GM18867 (cell line): ENCODE results near the gene RBKS.
"Not testable (repeated sequence)": the region's sequence is repeated elsewhere in the genome, so short reads cannot be mapped to it uniquely, and the experiment has no call there.

Experiments
- ATAC-seq: cut with Tn5 transposase; IDR thresholded peaks from one replicate; pipeline ENCODE4 v1.9.1; 2021; ENCODE audit warnings: mild to moderate bottlenecking, moderate library complexity; ENCODE audit not compliant: unreplicated experiment

RBKS gene

DNA sequence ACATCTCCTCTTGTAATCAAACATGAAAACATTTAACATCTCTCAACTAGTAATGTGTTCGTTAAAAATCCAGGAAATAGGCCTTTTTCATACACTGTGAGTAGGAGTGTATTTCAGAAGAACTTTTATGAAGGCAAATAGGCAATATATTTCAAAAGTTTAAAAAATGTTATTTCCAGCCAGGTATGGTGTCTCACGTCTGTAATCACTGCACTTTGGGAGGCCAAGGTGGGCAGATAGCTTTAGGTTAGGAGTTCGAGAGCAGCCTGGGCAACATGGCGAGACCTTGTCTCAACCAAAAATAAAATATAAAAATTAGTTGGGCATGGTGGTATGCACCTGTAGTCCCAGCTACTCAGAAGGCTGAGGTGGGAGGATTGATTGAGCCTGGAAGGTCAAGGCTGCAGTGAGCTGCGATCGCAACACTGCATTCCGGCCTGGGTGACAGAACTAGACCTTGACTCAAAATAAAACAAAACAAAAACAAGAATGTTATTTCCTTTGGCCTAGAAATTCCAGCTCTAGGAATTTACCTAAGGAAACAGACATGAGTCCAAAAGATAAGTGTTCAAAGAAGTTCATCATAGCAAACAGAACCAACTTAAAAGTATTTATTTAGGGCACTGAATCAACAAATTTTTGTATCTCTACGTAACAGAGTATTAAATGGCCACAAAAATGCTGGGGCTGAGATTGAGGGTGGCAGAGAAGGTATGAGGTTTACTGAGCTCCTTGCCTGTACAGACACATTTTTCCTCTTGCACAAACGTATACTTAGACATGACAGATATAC is 14.9 kb downstream of the RBKS start:
- no peak for ATAC-seq

DNA sequence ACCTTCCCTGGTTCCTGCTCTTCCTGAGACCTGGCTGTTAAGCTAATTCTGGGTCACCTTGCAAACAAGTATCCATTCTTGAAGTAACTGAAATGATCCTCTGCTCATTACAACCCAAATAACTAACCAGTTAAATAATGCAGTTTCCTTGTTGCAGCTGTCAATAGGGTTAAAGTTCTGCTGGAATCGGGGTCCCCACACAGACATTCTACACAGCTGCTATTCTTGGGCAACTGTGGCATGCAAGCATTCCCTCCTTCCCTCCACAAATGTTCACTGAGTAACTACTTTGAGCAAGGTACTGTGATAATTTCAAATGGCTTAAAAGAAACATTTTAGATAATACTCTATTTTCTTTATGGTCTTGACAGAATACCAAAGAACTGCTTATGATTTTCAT is 17.1 kb downstream of the RBKS start:
- no peak for ATAC-seq

DNA sequence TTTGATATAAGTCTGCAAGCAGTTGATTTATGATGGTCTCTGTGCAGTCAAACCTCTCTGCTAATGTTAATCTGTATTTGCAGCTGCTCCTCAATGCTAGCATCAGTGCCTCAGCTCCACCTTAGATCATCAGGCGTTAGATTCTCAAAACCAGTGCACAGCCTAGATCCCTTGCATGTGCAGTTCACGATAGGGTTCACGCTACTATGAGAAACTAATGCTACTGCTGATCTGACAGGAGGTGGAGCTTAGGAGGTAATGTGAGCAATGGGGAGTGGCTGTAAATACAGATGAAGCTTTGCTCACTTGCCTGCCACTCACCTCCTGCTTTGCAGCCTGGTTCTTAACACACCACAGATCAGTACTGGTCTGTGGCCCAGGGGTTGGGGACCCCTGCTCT is 18.4 kb downstream of the RBKS start:
- no peak for ATAC-seq

DNA sequence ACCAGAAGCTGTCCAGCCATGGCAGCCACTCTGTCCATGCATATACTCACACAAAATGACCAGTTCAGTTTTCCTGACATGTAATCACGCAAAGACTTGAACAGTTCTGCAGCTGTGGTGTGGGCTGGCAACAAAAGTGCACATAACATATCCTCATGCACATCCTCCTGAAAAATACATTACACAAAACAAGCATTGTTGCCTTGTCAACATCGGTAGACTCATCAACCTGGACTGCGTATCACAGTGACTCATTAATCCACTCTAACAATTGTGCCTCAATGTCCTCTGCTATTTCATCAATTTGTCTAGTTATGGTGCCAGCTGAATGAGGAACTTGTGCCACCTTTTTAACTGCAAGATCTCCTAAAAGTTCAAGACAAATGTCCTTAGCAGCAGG is 19.5 kb downstream of the RBKS start:
- ATAC-seq = no peak

DNA sequence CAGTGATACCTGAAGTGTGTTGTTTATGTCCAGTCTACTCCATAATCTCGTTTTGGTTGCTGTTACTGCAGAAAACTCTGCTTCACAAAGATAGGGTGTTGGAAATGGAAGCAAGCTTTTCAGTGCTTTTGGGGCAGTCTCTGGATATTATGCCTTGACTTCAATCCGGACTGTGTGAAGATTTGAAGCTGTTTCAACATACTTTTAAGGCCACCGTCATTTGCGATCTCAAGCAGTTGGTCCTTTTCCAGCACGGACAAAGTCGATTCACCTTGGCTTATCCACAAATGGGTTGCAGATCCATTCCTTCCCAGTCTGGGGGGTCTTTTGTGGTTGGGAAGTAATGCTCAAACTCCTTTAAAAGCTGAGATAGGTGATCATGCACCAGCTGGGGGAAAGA is 20.4 kb downstream of the RBKS start:
- ATAC-seq = no peak

DNA sequence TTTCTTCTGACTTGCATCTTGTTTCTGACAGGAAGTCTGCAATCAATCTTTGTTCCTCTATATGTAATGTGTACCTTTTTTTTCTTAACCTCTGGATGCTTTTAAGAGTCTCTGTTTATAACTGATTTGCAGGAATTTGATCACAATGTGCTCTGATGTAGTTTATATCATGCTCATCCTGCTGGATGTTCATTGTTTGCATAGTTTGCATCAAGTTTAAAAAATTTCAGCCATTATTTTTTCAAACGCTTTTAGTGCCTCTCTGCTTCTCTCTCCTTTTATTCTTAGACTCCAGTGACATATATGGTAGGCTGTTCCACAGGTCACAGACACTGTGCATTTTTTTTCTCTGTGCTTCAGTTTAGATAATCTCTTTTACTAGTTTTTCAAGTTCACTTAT is 23.9 kb downstream of the RBKS start:
- no peak for ATAC-seq

DNA sequence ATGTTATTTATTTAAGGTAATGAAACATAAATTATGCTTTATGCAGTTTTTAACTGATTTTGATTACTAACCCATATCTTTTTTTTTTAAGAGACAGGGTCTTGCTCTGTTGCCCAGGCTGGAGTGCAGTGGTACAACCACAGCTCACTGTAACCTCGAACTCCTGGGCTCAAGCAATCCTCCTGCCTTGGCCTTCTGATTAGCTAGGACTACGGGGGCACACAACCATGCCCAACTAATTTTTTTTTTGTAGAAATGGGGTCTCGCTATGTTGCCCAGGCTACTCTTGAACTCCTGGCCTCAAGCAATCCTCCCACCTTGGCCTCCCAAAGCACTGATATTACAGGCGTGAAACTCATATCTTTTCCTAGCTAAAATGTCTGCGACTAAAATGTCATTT is 26.2 kb downstream of the RBKS start:
- ATAC-seq = not testable (repeated sequence)

DNA sequence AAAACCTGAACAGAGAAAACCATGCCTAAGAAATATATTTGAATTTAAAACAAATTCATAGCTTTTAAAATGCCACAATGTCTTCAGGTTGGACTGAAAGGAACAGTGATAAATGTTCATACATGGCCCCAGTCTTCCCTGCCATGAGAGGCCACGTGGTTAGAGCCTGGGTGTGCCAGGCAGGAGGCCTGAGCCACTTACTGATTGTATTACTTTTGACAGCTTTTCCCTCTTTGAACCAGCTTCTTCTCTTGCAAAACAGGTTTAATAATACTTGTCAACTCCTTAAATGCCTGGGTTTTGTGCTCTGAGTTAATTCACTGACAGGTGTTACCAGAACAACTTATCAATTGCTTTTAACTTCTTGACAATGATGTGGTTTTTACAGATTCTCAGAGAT is 27.0 kb downstream of the RBKS start:
- ATAC-seq = no peak

DNA sequence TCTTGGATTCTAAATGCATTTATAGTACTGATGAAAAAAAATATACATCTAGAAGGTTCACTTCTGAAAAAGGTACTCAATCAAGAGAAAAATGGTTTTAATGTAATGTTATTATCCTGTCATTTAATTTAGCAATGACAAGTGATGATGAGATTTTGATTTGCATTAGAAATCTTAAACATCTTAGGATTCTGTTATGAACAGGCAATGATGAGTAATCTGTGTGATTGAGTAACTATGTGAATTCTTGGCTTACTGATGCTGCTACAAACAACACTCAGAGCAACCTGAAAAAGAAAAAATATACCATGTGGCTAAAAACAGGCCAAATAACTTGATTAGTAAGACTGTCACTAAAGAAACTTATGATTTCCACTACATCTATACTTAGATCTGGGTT is 30.1 kb downstream of the RBKS start:
- ATAC-seq = no peak

DNA sequence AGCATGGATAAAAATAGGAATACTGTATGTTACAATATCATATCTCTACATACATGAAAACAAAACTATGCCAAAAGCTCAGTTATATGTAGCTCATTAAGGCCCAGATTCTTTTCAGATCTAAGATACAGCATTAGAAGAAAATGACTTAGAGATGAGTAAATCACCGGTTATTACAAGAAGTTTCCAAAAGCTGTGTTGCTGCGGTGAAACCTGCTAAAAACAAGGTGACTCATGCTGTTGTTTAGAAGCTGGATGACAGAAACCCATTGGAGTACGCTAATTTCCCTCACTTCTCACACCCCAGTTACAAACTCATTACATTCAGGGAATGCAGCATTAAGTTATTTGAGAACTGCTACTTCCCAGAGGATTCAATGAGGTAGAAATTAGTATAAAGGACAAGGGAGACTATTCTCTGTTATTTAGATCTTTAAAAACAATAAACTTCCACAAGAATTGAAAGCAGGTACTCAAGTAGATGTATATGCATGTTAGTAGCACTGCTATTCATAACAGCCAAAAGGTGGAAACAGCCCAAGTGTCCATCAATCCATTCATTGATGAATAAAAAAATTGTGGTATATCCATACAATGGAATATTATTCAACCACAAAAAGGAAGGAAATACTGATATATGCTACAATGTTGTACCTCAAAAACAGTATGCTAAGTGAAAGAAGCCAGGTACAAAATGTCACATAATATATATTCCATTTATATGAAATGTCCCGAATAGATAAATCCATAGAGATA is 32.6 kb downstream of the RBKS start:
- no peak for ATAC-seq

DNA sequence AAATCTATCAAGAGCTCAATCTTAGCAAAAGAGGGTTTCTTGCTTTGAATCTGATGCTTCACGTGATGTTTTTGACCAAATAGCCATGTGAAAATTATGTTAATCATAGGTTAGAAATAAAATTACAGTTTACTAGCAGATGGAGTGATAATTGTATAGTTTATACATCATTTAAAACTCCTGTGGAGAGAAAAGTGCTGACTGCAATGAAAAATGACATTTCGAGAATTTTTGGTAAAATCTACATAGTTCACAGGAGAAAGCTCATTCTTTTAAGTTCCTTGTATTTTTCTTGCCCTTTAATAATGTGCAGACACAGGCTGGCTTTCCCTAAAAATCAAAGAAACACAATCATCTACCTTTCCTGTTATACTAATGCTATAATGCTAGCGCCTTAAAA is 33.2 kb downstream of the RBKS start:
- ATAC-seq = no peak

DNA sequence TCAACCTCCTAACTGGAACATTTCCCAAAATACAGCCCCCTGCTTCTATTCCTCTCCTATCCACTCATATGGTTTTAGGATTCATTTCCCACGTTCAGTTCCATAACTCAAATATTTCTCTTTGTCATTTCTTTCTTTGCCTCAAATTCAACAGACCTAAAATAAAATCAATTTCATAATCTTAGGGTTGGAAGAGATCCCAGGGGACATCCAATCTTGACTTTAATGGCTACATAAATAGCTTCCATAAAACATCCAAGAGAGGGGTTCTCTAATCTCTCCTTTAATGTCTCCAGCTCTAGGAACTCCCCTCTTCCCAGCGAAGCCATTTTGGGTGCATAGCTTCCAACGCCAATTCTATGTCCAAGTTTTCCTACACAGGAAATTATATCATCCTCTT is 33.8 kb downstream of the RBKS start:
- ATAC-seq = no peak

DNA sequence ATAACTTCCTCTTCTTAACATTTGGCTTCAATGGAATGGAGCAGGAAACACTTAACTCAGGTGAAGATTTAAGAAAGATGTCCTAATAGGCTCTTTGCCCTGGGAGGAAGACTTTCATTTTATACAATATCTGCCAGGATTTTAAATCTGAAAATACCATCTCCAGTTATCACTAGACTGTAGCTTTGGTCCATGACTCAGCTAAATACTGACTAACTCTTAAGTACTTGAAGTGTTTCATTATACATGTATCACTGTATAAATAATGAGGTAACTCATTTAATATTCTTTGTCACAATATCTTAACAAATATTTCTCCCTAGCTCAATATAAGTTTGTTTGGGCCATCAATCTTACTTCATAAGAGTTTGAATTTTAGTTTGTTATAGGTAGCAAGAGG is 34.7 kb downstream of the RBKS start:
- ATAC-seq = no peak

DNA sequence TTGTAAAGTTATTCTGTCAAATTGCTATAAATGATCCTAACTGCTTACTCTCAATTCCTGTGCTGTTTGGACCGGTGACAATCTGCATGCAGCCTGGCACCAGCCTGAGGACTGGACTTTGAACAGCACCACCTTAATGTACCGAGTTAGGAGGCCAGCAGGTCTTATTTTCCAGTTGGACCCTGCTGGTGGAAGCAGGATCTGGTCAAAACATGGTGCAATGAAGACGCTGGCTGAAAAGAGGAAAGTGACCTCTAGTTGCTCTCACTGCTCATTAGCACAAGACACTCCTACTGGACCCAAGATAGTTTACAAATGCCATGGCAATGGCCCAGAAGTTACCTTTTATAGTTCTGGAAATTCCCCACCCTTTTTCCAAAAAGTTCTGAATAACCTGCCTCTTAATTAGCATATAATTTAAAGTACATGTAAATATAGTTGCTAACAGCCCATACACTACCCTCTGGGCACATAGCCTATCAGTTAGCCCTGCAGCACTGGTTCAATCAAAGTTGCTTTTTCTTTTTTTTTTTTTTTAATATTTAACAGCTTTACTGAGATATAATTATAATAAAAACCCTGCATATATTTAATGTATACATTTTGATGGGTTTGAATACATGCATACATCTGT is 35.8 kb downstream of the RBKS start:
- ATAC-seq = no peak

DNA sequence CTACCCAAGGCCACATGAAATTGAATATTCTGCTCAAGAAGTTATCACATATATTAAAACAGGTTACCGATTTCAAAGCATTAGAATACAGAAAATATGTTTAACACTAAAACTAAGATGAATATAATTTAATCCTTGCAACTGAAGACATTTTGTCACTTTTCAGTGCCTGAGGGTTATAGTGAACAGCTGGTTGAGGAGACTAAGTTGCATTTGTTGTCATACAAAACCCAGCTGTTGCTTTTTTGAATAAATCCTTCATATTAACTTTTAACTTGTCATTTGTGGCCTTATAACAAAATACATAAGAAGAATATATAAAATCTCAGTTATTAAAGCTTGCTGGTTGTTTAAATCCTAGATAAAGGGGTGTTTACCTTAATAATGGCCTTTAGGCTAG is 37.5 kb downstream of the RBKS start:
- no peak for ATAC-seq

DNA sequence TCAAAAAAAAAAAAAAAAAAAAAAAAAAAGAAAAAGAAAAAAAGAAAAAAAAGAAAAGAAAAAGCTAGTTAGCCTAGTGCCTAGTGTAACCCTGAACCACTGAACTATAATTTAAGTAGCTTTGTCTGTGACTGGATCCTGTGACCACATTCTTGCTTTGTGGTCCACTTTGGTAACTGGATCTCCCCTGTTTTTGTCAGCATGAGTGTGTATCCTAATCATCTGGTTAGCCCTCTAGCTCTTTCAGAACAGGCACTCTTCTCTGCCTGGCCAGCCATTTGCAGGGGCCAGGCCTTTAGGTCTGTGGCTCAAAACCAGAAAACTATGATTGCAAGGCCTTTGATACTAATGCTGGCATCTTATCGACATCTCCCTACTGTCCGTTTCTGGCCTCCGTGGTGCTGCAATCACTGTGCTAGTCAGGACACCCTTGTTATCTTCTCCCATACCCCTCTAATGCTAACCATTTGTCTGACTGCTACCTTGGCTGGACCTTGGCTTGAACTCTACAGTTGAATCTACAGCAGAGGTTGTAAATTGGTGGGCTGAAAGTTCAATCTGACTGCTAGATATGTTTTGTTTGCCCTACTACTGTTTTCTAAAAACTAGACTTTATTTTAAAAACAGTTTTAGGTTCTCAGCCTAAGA is 40.5 kb downstream of the RBKS start:
- ATAC-seq = no peak

DNA sequence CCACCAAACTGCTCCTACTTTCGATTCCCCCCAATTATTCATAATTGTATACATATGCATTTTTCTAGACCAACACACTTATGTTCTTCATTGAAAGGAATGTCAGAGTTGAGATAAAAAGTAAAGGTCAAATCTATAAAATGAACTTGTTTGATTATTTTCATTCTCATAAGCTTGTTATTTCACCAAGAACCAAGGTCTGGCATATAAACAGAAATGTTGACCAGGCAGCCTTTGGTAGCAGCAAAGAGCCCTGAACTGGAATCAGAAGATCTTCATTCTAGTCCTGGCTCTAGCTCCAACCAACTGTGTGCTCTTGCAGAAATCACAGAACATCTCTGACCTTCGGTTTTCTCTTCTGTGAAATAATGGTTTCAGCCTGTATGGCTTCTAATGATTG is 42.9 kb downstream of the RBKS start:
- no peak for ATAC-seq

DNA sequence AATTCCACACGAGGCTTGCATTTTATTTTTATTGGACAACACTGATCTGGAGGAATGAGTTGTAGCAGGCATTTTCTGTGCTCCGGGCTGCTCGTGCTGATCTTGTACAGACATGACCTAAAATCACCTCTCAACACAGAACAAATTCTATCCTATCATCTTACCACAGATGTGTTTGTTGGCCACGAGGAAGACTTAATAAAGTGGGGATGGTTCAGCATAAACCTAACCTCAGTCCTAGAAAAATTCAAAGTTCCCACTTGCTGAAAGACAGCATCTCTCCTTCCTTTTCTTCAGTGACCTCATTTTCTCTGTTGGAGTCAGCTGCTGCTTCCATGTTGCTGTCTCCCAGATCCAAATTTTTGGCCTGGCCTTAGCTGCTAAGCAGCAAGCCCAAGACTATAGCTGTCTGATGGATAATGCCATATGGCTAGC is 45.3 kb downstream of the RBKS start:
- no peak for ATAC-seq

DNA sequence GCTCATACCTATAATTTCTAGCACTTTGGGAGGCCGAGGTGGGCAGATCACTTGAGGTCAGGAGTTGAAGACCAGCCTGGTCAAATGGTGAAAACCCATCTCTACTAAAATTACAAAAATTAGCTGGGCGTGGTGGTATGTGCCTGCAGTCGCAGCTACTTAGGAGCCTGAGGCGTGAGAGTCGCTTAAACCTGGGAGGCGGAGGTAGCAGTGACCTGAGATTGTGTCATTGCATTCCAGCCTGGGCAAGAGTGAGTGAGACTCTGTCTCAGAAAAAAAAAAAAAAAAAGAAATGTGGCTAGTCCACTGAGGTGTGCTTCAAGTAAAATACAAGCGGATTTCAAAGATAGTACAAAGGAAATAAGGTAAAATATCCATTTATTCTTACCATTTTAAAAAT is 46.2 kb downstream of the RBKS start:
- ATAC-seq = no peak

DNA sequence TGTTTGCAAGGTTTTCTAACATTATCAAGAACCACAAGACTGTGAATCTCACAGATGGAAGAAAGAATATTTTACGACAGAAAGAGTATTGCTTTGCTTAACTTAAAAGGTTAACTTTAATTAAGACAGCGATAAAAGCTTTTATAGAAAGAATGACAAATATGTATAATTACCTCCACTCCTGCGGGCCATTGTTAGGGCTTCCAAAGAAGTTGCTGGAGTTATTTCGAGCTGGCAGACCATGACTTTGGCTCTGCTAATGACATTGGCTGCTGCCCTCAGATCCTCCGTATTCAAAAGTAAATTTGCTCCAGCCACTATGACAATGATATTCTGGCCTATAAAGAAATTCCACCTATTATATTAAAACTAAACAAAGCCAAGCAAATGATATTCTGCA is 47.3 kb downstream of the RBKS start:
- ATAC-seq = no peak

DNA sequence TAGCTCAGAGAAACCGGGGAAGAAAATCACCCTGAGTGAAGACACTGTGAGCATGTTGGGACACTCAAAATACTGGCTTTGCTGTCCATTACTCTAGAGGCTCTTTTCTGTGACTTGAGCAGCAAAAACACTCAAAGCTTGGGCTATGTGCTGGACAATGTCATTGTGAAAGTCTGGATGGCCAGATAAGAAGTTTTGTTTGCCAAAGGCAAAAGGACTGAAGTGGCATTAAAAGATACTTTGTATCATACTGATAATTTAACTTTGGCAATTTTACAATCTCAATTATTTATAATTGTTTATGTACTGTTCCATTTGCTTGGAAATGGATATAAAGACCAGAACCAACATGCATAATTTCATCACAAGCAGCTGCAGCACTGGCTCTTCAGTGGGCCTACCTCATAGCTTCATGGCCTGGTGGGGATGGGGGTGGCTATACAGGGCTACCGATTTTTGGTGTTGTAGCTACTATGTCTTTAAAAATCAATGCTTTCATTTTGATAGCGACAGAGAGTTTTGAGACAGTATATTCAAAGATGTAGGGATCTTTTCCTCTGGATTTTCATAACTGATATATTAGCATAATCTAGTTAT is 51.1 kb downstream of the RBKS start:
- ATAC-seq = no peak
